Adrenal gland (tissue), 19 donors: ENCODE results near the gene PPP6C. TPM values are rescaled to one million over a fixed set of nuclear protein-coding genes. Genes with fewer than 3 reads are reported as not detected.
A peak's percentile ranks its signal among the peaks of the same experiment; 100 is the strongest.

Source experiments
- DNase-seq, 7 donors: peaks; one replicate each; pipeline ENCODE4 v3.0.0-alpha.2; 2019 to 2020
- H3K27ac ChIP-seq, 5 donors: fragments of 200-600 bp; sonication (generic) in 4 of 5; 1 replicate in 3 of 5; 2 replicates in 2 of 5; pipeline versions ENCODE4 v1.5.1 to v1.8.0; 2016 to 2020; ENCODE audit warnings: mild to moderate bottlenecking in 1 of 5
- H3K27me3 ChIP-seq: fragments of 200-600 bp; 2 replicates; pipeline ENCODE4 v1.8.0; 2021
- H3K36me3 ChIP-seq, 2 donors: fragments of 200-600 bp; replicated peaks in 1 of 2; 1 replicate in 1 of 2; 2 replicates in 1 of 2; pipeline versions ENCODE4 v1.5.1 to v1.8.0; 2018 to 2022
- H3K4me1 ChIP-seq, 2 donors: fragments of 200-600 bp; replicated peaks in 1 of 2; 1 replicate in 1 of 2; 2 replicates in 1 of 2; pipeline versions ENCODE4 v1.5.1 to v1.8.0; 2018 to 2021
- H3K4me3 ChIP-seq, 4 donors: fragments of 200-600 bp; sonication (generic) in 3 of 4; one replicate each; pipeline ENCODE4 v1.5.1; 2016 to 2018
- H3K9me3 ChIP-seq, 3 donors: fragments of 200-600 bp; sonication (generic) in 1 of 3; replicated peaks in 1 of 3; 1 replicate in 2 of 3; 2 replicates in 1 of 3; pipeline versions ENCODE4 v1.5.1 to v1.8.0; 2016 to 2021
- POLR2A ChIP-seq, 2 donors: fragments of 450-650 bp; IDR thresholded peaks; one replicate each; pipeline ENCODE4 v1.6.1; 2017; ENCODE audit warnings: antibody characterized with exemption in 2 of 2, mild to moderate bottlenecking in 2 of 2, moderate library complexity in 1 of 2
- WGBS, 4 donors: extraction: QIAGEN DNeasy Blood & Tissue Kit in 2 of 4; methylation state at CpG; one replicate each; pipeline versions ENCODE4 v1.1.5 to v1.1.7; 2013 to 2017; 5-methylcytosine and 5-hydroxymethylcytosine counted together
- intact Hi-C, 2 donors: fragments of 100-400 bp; cut with DNase I; formaldehyde crosslinking; loops; one replicate each; pipeline versions ENCODE4 v1.14.1 to v1.15.0; 2022 to 2023
- long read RNA-seq, 10 donors: library from polyadenylated mRNA in 3 of 10; unstranded in 2 of 10; stranded (forward) in 1 of 10; transcript quantifications; one replicate each; pipeline ENCODE4 v2.0.0 and lab custom pipeline, GENCODE V29; 2021 to 2026
- polyA plus RNA-seq, 3 donors: library from polyadenylated mRNA; stranded (reverse); fragments of 200-250 nt in 2 of 3; fragments of 350-450 nt in 1 of 3; fragmentation: Illumina TruSeq in 1 of 3; extraction: RNeasy Lipid Tissue Mini Kit (QIAGEN cat#74804) in 1 of 3; gene quantifications; one replicate each; pipeline ENCODE4 v1.2.3, GENCODE V29; 2013 to 2014
- total RNA-seq, 9 donors: library from RNA; depleted of rRNA in 4 of 9; stranded (reverse); fragments of >200 nt in 4 of 9; fragments of 120-200 nt in 1 of 9; fragmentation: NEBNext Ultra II Directional in 1 of 9; extraction: Animal tissue kit (Norgen Biotek cat#: 25700) in 1 of 9; gene quantifications; one replicate each; pipeline versions ENCODE4 v1.1.0 to v1.2.4, GENCODE V29; 2013 to 2023
- TF ChIP-seq, protein P1 (sequence below), 6 experiments: fragments of 450-650 bp in 4 of 6; fragments of 200-600 bp in 2 of 6; sonication (generic) in 1 of 6; IDR thresholded peaks; 1 replicate in 5 of 6; 2 replicates in 1 of 6; pipeline versions ENCODE4 v1.5.1 to v1.8.0; 2016 to 2021; ENCODE audit warnings: antibody characterized with exemption in 6 of 6, mild to moderate bottlenecking in 2 of 6, moderate library complexity in 1 of 6
- donor health status: healthy with polysubstance abuse.
- donor health status: Bipolar disorder and iron deficiency.
- donor health status: DM: yes; HTN: yes; CAD: no.
- donor health status: DM: no; HTN: no; CAD: no.
- donor health status: DM: no; HTN: no; CAD: no.
- donor health status: DM: yes; HTN: yes; CAD: no.

The PPP6C gene
- total RNA-seq (10 to 100 TPM; 30.8 to 71.1 (median 47.8) TPM), polyA plus RNA-seq (10 to 100 TPM; 15.9 to 51.0 (median 17.1) TPM)
- long read RNA-seq, donor 1, full-length matches to known transcripts = 19 of 19 reads
- long read RNA-seq, donor 1, partial matches to known transcripts = 0 of 19 reads
- long read RNA-seq, donor 1, other reads (novel, unspliced or antisense) = 0 of 19 reads
- long read RNA-seq, donor 2, full-length matches to known transcripts = 18 of 18 reads
- long read RNA-seq, donor 2, partial matches to known transcripts = 0 of 18 reads
- long read RNA-seq, donor 2, other reads (novel, unspliced or antisense) = 0 of 18 reads
- long read RNA-seq, donor 3, full-length matches to known transcripts = 9 of 9 reads
- long read RNA-seq, donor 3, partial matches to known transcripts = 0 of 9 reads
- long read RNA-seq, donor 3, other reads (novel, unspliced or antisense) = 0 of 9 reads
- long read RNA-seq, donor 4, full-length matches to known transcripts = 25 of 28 reads
- long read RNA-seq, donor 4, partial matches to known transcripts = 1 of 28 reads
- long read RNA-seq, donor 4, other reads (novel, unspliced or antisense) = 2 of 28 reads
- long read RNA-seq, donor 5, full-length matches to known transcripts = 46 of 51 reads
- long read RNA-seq, donor 5, partial matches to known transcripts = 1 of 51 reads
- long read RNA-seq, donor 5, other reads (novel, unspliced or antisense) = 4 of 51 reads
- long read RNA-seq, donor 6, full-length matches to known transcripts = 20 of 21 reads
- long read RNA-seq, donor 6, partial matches to known transcripts = 0 of 21 reads
- long read RNA-seq, donor 6, other reads (novel, unspliced or antisense) = 1 of 21 reads
- long read RNA-seq, donor 7, full-length matches to known transcripts = 12 of 31 reads
- long read RNA-seq, donor 7, partial matches to known transcripts = 19 of 31 reads
- long read RNA-seq, donor 7, other reads (novel, unspliced or antisense) = 0 of 31 reads
- long read RNA-seq, donor 8, full-length matches to known transcripts = 36 of 36 reads
- long read RNA-seq, donor 8, partial matches to known transcripts = 0 of 36 reads
- long read RNA-seq, donor 8, other reads (novel, unspliced or antisense) = 0 of 36 reads
- long read RNA-seq, donor 9, full-length matches to known transcripts = 20 of 38 reads
- long read RNA-seq, donor 9, partial matches to known transcripts = 18 of 38 reads
- long read RNA-seq, donor 9, other reads (novel, unspliced or antisense) = 0 of 38 reads
- long read RNA-seq, donor 10, full-length matches to known transcripts = 7 of 7 reads
- long read RNA-seq, donor 10, partial matches to known transcripts = 0 of 7 reads
- long read RNA-seq, donor 10, other reads (novel, unspliced or antisense) = 0 of 7 reads

DNA sequence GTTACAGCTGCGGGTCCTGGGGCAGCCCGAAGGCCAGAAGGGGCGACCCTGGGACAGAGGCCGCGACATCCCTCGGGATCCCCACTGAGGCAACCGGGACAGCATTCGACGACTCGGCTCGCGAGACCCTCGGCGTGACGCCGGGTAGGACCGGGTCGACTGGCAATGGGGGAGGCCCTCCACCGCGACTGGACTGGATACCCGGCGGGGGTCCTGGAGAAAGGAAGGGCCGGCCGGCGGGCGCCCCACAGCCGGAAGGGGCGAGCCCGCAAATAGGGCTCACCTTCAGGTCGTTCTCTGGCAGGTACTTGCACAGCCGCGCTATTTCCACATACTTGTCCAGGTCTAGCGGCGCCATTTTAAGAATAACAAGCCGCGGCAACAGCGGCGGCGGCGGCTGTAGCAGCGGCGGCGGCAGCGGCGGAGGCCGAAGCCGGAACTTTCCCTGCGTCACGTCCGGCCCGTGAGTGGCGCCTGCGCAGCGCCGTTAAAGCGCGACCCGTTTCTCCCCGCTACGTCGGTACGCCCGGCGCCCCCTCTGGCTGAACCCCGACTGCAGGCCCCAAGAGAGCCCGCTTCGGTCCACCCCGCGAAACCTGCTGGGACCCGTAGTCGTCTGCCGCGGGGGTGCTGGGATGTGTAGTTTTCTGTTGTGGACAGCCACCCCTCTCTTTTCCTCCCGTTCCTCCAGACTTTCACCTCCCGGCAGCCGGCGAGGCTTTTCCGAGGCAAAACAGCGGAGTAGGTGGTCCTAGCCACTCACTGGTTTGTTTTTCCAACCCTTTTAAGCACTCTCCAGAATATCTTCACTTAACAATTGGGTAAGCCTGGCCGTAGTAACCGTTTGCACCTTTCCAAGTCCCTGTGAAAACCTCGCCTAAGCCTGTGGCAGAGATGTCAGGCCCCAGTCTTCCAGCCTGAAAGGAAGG is at the start of gene PPP6C:
Gene PPP6C, minus strand, starts transcription at position 443 of the 929 bp plus-strand sequence. Its CDS starts 85 bp downstream, at position 358.
- H3K27me3 ChIP-seq = no peaks in the 10 kb centered on the region
- TF ChIP-seq POLR2A (IDR thresholded peaks at IDR 0.05) = peak; percentile 54 to 80
- TF ChIP-seq, protein P1, sequence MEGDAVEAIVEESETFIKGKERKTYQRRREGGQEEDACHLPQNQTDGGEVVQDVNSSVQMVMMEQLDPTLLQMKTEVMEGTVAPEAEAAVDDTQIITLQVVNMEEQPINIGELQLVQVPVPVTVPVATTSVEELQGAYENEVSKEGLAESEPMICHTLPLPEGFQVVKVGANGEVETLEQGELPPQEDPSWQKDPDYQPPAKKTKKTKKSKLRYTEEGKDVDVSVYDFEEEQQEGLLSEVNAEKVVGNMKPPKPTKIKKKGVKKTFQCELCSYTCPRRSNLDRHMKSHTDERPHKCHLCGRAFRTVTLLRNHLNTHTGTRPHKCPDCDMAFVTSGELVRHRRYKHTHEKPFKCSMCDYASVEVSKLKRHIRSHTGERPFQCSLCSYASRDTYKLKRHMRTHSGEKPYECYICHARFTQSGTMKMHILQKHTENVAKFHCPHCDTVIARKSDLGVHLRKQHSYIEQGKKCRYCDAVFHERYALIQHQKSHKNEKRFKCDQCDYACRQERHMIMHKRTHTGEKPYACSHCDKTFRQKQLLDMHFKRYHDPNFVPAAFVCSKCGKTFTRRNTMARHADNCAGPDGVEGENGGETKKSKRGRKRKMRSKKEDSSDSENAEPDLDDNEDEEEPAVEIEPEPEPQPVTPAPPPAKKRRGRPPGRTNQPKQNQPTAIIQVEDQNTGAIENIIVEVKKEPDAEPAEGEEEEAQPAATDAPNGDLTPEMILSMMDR (IDR thresholded peaks at IDR 0.05) = peak; percentile 35 to 73 (median 60)
- peak; percentile 96 to 98 (median 97) for DNase-seq
- 0% methylated on average over 9 to 82 of the region's 82 CpGs for WGBS, 4 donors
- no peaks in the 10 kb centered on the region for H3K36me3 ChIP-seq
- H3K4me3 ChIP-seq = peak within 1 kb of the TSS; percentile 60 to 100 (median 76)
- H3K27ac ChIP-seq = peak within 1 kb of the TSS; percentile 44 to 99 (median 80)
- H3K4me1 ChIP-seq = peaks cover 22 to 44% of the 10 kb centered on the region in 2 donors
- intact Hi-C loops = no loop called here
- no peaks in the 10 kb centered on the region for H3K9me3 ChIP-seq

DNA sequence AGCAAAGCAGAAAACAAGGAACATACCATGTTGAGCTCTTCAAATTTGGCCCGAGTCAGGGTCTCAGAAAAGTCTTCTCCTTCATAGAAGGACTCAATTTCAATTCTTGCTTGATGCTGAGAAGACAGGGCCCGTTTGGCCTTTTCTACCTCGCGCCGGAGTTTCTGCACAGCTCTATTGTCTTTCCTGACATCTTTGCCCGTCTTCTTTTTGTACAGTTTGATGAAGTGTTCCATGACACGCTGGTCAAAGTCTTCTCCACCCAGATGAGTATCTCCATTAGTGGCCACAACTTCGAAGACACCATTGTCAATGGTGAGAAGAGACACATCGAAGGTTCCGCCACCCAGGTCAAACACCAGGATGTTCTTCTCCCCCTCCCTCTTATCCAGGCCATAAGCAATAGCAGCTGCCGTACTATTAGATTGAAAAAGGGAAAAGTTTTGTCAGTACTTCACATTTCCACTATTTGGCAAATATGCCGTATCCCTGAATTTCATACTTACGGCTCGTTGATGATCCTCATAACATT is 49.4 kb upstream of the PPP6C start:
- DNase-seq = no peak
- intact Hi-C loops = loop anchor here in 1 of 2 donors (10.0 kb wide), 1 partner anchor 106 kb away; no protein-coding TSS in a partner anchor

More for the DNA sequence above, 49.4 kb upstream of the PPP6C start:
- 83 to 90% (median 87%) methylated on average over 14 of the region's 14 CpGs for WGBS, 4 donors
- Histone ChIP-seq H3K36me3 (peaks cover 0 to 52% of the 10 kb centered on the region in 2 donors), H3K4me1 (peaks cover 20 to 63% of the 10 kb centered on the region in 2 donors), H3K9me3 (no peaks in the 10 kb centered on the region), H3K4me3 (peak overlapping the region in 1 of 4 donors; percentile 89), H3K27me3 (no peaks in the 10 kb centered on the region), H3K27ac (no peak overlapping the region)
- no peak for TF ChIP-seq POLR2A (IDR thresholded peaks at IDR 0.05)
- TF ChIP-seq, protein P1 (IDR thresholded peaks at IDR 0.05) = no peak
